GM12873 (cell line): ENCODE results near the gene CCDC33.

Experiments
- CTCF ChIP-seq: IDR thresholded peaks from 2 replicates; pipeline ENCODE4 v1.5.1; 2012; ENCODE audit warnings: low read depth, mild to moderate bottlenecking, moderate library complexity, low read length, control low read depth; ENCODE audit not compliant: insufficient read depth; ENCODE audit errors: missing control alignments

Gene CCDC33

GRCh38 chr15:74338676-74339075 lies 102.5 kb downstream of the CCDC33 start:
- TF ChIP-seq CTCF = no peak

DNA sequence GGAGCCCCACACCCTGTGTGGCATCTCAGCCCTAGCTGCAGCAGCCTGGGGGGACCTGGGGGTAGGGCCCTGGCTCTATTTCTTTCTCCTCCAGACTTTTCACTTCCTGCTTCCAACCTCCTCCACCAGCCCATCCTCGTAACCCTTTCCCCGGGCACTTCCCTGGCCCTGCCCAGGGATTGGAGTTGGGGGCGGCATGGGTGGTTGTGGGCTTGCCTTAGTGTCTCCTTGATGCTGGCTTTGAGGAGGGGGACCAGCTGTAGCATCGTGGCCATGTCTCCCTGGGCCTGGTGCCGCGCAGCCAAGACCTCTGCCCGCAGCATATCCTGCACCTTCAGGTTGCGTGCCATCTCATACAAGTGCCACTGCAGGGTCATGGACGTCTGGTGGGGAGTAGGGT lies 103.2 kb downstream of the CCDC33 start:
- TF ChIP-seq CTCF = no peak

DNA sequence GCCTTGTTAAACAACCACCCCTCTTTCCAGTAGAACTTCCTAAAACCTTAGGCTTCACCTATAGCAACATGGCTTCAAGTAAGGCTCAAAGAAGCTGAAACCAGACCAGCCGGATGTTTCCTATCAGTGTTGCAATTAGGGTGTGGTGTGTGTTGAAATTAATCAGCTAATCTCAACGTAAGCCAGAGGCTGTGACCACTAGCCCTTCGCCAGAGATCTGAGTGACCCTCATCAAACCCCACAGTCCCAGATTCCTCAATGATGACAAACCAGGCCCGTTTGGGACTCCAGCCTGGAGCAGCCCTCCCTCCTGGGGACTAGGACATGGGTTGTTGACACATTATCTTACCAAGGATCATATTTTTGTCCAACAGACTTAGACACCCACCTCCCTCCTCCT lies 104.0 kb downstream of the CCDC33 start:
- TF ChIP-seq CTCF = no peak

DNA sequence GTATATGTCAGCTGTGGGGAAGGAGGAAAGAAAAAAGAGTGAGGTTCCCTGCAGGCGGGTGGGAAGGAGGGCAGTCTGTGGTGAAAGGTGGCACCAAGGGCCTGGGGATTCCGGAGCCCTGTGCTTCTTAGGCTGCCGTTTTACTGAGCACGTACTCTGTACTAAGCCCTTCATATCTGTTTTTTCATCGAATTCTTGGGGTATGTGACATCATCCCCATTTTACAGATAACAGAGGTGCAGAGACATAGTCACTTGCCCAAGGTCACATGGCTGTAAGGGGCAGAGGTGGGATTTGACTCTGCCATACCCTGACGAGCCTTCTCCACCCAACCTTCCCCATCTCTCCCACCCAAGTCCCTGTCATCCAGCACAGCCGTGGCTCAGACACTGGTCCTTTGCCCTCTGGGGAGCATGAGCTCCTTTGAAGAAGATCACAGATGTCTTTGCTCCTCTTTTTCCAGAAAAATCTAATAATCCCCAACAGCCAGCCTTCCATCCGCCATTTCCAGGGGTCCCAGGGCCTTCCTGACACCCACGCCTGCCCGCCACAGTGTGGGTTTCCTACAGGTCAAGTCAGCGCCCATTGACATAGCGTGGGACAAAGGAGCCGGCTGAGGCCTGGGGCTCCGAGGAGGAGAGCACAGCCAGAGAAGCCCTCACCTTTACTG lies 107.1 kb downstream of the CCDC33 start:
- TF ChIP-seq CTCF = no peak

DNA sequence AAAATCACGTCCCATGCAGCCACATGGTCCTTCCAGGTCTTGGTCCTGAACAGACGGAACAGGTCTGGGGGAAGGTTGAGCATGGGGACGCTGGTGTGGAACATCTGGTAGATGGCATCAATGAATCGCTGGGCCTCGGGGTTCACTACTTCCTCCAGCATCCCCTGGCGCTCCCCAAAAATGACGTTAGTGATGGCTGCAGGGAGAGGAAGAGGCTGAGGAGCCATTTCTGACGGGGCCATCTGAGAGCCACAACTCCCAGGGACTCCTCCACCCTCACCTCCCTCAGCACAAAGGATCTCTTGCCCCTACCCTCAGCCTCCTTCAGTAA lies 107.6 kb downstream of the CCDC33 start:
- TF ChIP-seq CTCF = no peak

DNA sequence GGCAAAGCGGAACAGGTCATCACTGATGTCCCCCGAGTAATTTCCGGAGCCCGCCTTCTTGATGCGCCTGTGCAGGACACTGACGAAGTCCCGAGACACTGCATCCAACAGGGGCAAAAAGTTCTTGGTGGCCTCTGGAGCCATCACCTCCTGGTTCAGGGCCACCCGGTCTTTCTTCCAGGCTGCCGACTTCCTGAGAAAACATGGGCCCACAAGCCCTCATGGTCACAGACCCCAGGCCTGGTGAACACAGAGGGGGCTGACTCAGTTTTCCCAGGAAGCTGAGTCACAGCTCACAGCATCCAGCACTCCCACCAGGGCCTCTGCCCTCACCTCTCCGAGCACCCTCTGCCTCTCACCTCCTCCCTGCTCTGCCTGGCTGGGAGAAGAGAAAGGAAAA lies 108.9 kb downstream of the CCDC33 start:
- no peak for TF ChIP-seq CTCF

DNA sequence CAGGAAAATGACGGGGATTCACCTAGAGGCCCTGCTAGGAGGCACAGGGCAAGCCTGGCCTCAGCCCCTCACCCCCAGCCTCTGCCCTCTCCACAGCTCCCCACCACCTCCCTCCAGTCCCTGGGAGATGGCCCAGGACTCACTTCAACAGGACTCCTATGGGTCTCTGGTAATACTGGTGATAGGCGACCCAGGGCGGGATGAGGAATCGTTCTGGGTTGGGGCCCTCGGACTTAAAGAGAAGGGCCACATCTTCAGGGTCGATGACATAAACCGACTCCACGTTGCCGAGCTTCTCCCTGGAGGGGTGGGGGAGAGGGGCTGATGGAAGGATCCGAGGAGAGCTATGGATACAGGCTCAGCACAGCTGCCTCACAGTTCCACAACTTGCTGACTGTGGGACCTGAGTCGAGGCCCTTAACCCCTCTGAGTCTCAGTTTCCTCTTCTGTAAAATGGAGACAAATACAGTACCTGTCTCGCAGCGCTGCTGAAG lies 111.7 kb downstream of the CCDC33 start:
- no peak for TF ChIP-seq CTCF
